AG04449 (cell line): ENCODE measurements around the gene CADPS.

ENCODE experiments used
- CTCF ChIA-PET: fragments of 350-600 bp; formaldehyde crosslinking; extraction: SDS; loops from one replicate; lab custom pipeline; 2021; ENCODE audit warnings: antibody characterized with exemption; lab: Yijun Ruan, JAX
- POLR2A ChIA-PET: fragments of 400-600, 350-600 bp; formaldehyde crosslinking; extraction: SDS; loops from one replicate; lab custom pipeline; 2020; ENCODE audit warnings: antibody characterized with exemption, inconsistent platforms; lab: Yijun Ruan, JAX
- DNase-seq: peaks from one replicate; pipeline ENCODE4 v3.0.0-alpha.2; 2010; ENCODE audit warnings: low read depth, low spot score
- H3K4me3 ChIP-seq: 2 replicates; pipeline ENCODE4 v1.5.1; 2011; ENCODE audit warnings: low read depth, mild to moderate bottlenecking, control low read depth, low read length
- CTCF ChIP-seq: IDR thresholded peaks from one replicate; pipeline ENCODE4 v1.5.1; 2011; ENCODE audit warnings: mild to moderate bottlenecking, moderate library complexity, low read length, control low read depth, inconsistent platforms; ENCODE audit not compliant: insufficient read depth; ENCODE audit errors: missing control alignments

Gene CADPS

GRCh38 chr3:62531493-62531892 is 343.7 kb downstream of the CADPS start:
- no peak for TF ChIP-seq CTCF
- H3K4me3 ChIP-seq, result no peak overlapping the region
- CTCF ChIA-PET, result no interaction called here
- DNase-seq, result no peak
- POLR2A ChIA-PET, result no interaction called here

GRCh38 chr3:62529230-62529629 is 346.0 kb downstream of the CADPS start:
- TF ChIP-seq CTCF, result no peak
- no peak for DNase-seq
- no peak overlapping the region for H3K4me3 ChIP-seq
- ChIA-PET POLR2A (no interaction called here), CTCF (no interaction called here)

GRCh38 chr3:62527474-62527873 is 347.7 kb downstream of the CADPS start:
- TF ChIP-seq CTCF, result no peak

GRCh38 chr3:62525281-62525680 is 349.9 kb downstream of the CADPS start:
- DNase-seq, result no peak
- ChIA-PET POLR2A (no interaction called here), CTCF (no interaction called here)
- no peak for TF ChIP-seq CTCF
- no peak overlapping the region for H3K4me3 ChIP-seq

More at GRCh38 chr3:62527474-62527873, 347.7 kb downstream of the CADPS start:
- CTCF ChIA-PET, result no interaction called here
- H3K4me3 ChIP-seq, result no peak overlapping the region
- DNase-seq, result no peak
- POLR2A ChIA-PET, result no interaction called here

- POLR2A ChIA-PET, result no interaction called here
These were observed 351.5 kb downstream of the CADPS start for GRCh38 chr3:62523672-62524071.

GRCh38 chr3:62521464-62522105 is 353.6 kb downstream of the CADPS start:
- H3K4me3 ChIP-seq, result no peak overlapping the region
- POLR2A ChIA-PET, result no interaction called here
- CTCF ChIA-PET, result interaction anchor here (0.7 kb wide), 1 partner anchor 17 kb away, joined by 3 read pairs; no protein-coding TSS in a partner anchor
- DNase-seq, result no peak
- no peak for TF ChIP-seq CTCF

More at GRCh38 chr3:62523672-62524071, 351.5 kb downstream of the CADPS start:
- TF ChIP-seq CTCF, result no peak
- no peak for DNase-seq
- no peak overlapping the region for H3K4me3 ChIP-seq
- CTCF ChIA-PET, result no interaction called here
